H1 (cell line): ENCODE measurements around the gene METTL1. TPM values are rescaled to one million over a fixed set of nuclear protein-coding genes. Genes with fewer than 3 reads are reported as not detected.
A peak's percentile ranks its signal among the peaks of the same experiment; 100 is the strongest.

Experiments
- CTCF ChIA-PET: fragments of 300-600 bp; sonication (Branson Sonifier 250); formaldehyde crosslinking; loops from one replicate; lab custom pipeline; 2021; ENCODE audit not compliant: partially characterized antibody; lab: Charles Lee
- POLR2A ChIA-PET: fragments of 300-600 bp; sonication (Branson Sonifier 250); formaldehyde crosslinking; loops from one replicate; lab custom pipeline; 2021; ENCODE audit warnings: inconsistent platforms; ENCODE audit not compliant: partially characterized antibody; lab: Charles Lee
- DNase-seq, 2 experiments: peaks; one replicate each; pipeline versions ENCODE4 v3.0.0 to v3.0.0-alpha.2; 2010 to 2022; ENCODE audit warnings: low spot score in 2 of 2, low read depth in 1 of 2, mixed read lengths in 1 of 2
- FAIRE-seq: peaks from 2 replicates; lab custom pipeline; 2011; peaks lifted over from hg19 to GRCh38; lab: Jason Lieb, UNC
- H2AFZ ChIP-seq: 2 replicates; pipeline ENCODE4 v1.8.1; 2012; ENCODE audit warnings: low read length, inconsistent platforms
- H2AK5ac ChIP-seq: 2 replicates; pipeline ENCODE4 v1.6.1; 2013; ENCODE audit warnings: low read depth, low read length
- H2BK120ac ChIP-seq: replicated peaks from 2 replicates; pipeline ENCODE3; 2013; ENCODE audit warnings: low read depth, low read length, inconsistent platforms
- H2BK12ac ChIP-seq: 2 replicates; pipeline ENCODE4 v1.6.1; 2013; ENCODE audit warnings: low read depth, low read length
- H2BK15ac ChIP-seq: 2 replicates; pipeline ENCODE4 v1.6.1; 2013; ENCODE audit warnings: low read length
- H2BK20ac ChIP-seq: 2 replicates; pipeline ENCODE4 v1.6.1; 2013; ENCODE audit warnings: low read length
- H2BK5ac ChIP-seq: 2 replicates; pipeline ENCODE4 v1.6.1; 2013; ENCODE audit warnings: low read depth, low read length
- H3K14ac ChIP-seq: 2 replicates; pipeline ENCODE4 v1.6.1; 2013; ENCODE audit warnings: inconsistent platforms; ENCODE audit not compliant: insufficient read length
- H3K18ac ChIP-seq: 2 replicates; pipeline ENCODE4 v1.6.1; 2013; ENCODE audit warnings: low read length; ENCODE audit errors: extremely low read depth
- H3K23ac ChIP-seq: 2 replicates; pipeline ENCODE4 v1.6.1; 2013; ENCODE audit warnings: inconsistent platforms; ENCODE audit not compliant: insufficient read length
- H3K23me2 ChIP-seq: 2 replicates; pipeline ENCODE4 v1.6.1; 2013; ENCODE audit warnings: low read depth, low read length
- H3K27ac ChIP-seq: 2 replicates; pipeline ENCODE4 v1.6.1; 2011; ENCODE audit warnings: low read depth, low read length, inconsistent platforms
- H3K27me3 ChIP-seq, 4 experiments: replicated peaks in 1 of 4; 1 replicate in 1 of 4; 2 replicates in 3 of 4; pipeline versions ENCODE4 v1.6.1 to v1.8.1; 2011 to 2013; ENCODE audit warnings: low read length in 3 of 4, mild to moderate bottlenecking in 3 of 4, inconsistent platforms in 2 of 4, mixed read lengths in 2 of 4, moderate library complexity in 1 of 4; ENCODE audit not compliant: control insufficient read depth in 3 of 4, insufficient read depth in 3 of 4; ENCODE audit errors: extremely low read depth in 1 of 4
- H3K36me3 ChIP-seq, 4 experiments: 2 replicates each; pipeline versions ENCODE4 v1.6.1 to v1.8.1; 2011 to 2013; ENCODE audit warnings: mild to moderate bottlenecking in 4 of 4, low read length in 3 of 4, moderate library complexity in 2 of 4, control low read depth in 1 of 4, inconsistent platforms in 1 of 4; ENCODE audit not compliant: insufficient read depth in 4 of 4, control insufficient read depth in 2 of 4
- H3K4ac ChIP-seq: replicated peaks from 2 replicates; pipeline ENCODE3; 2013; ENCODE audit warnings: low read length, low read depth, mixed read lengths, inconsistent platforms; ENCODE audit not compliant: insufficient read length
- H3K4me1 ChIP-seq, 4 experiments: replicated peaks in 1 of 4; 1 replicate in 1 of 4; 2 replicates in 3 of 4; pipeline versions ENCODE4 v1.6.1 to v1.8.1; 2011 to 2013; ENCODE audit warnings: low read length in 3 of 4, inconsistent platforms in 2 of 4, mixed read lengths in 1 of 4; ENCODE audit not compliant: insufficient read depth in 4 of 4, control insufficient read depth in 3 of 4
- H3K4me2 ChIP-seq, 2 experiments: 2 replicates each; pipeline versions ENCODE4 v1.6.1 to v1.8.1; 2011 to 2013; ENCODE audit warnings: low read depth in 2 of 2, low read length in 2 of 2, control low read depth in 1 of 2, inconsistent platforms in 1 of 2, mild to moderate bottlenecking in 1 of 2; ENCODE audit not compliant: insufficient read depth in 1 of 2
- H3K4me3 ChIP-seq, 4 experiments: fragments of 200-600, 300-600 bp in 1 of 4; sonication (generic), shearing (Covaris generic), sonication (Bioruptor Twin) in 1 of 4; 2 replicates each; pipeline versions ENCODE4 v1.5.1 to v1.8.1; 2011 to 2016; ENCODE audit warnings: low read length in 4 of 4, low read depth in 3 of 4, control low read depth in 2 of 4, inconsistent platforms in 2 of 4, mild to moderate bottlenecking in 2 of 4, mixed read lengths in 1 of 4, moderate library complexity in 1 of 4; ENCODE audit not compliant: insufficient read depth in 2 of 4; ENCODE audit errors: extremely low read depth in 1 of 4
- H3K56ac ChIP-seq: replicated peaks from 2 replicates; pipeline ENCODE3; 2013; ENCODE audit warnings: low read depth, mild to moderate bottlenecking, mixed read lengths, low read length, inconsistent platforms; ENCODE audit not compliant: insufficient read length
- H3K79me1 ChIP-seq: 2 replicates; pipeline ENCODE4 v1.6.1; 2013; ENCODE audit warnings: low read depth, low read length, control low read depth
- H3K79me2 ChIP-seq, 2 experiments: 2 replicates each; pipeline versions ENCODE4 v1.6.1 to v1.8.1; 2012 to 2013; ENCODE audit warnings: low read length in 2 of 2, mild to moderate bottlenecking in 2 of 2, inconsistent platforms in 1 of 2; ENCODE audit not compliant: insufficient read depth in 2 of 2, control insufficient read depth in 1 of 2
- H3K9ac ChIP-seq, 4 experiments: replicated peaks in 1 of 4; 1 replicate in 1 of 4; 2 replicates in 3 of 4; pipeline versions ENCODE4 v1.6.1 to v1.8.1; 2011 to 2013; ENCODE audit warnings: low read depth in 3 of 4, low read length in 3 of 4, control low read depth in 2 of 4, mild to moderate bottlenecking in 2 of 4, moderate library complexity in 2 of 4, inconsistent platforms in 1 of 4; ENCODE audit errors: extremely low read depth in 1 of 4
- H3K9me3 ChIP-seq, 2 experiments: 2 replicates each; pipeline versions ENCODE4 v1.6.1 to v1.8.1; 2012 to 2013; ENCODE audit warnings: mild to moderate bottlenecking in 2 of 2, moderate library complexity in 2 of 2, control low read depth in 1 of 2, inconsistent platforms in 1 of 2, low read depth in 1 of 2, low read length in 1 of 2, mixed read lengths in 1 of 2; ENCODE audit not compliant: insufficient read depth in 2 of 2
- H4K20me1 ChIP-seq, 2 experiments: replicated peaks in 1 of 2; 2 replicates each; pipeline versions ENCODE3 to v1.8.1; 2011 to 2013; ENCODE audit warnings: inconsistent platforms in 2 of 2, low read length in 2 of 2, mild to moderate bottlenecking in 1 of 2; ENCODE audit not compliant: insufficient read depth in 2 of 2, control insufficient read depth in 1 of 2
- H4K5ac ChIP-seq: 2 replicates; pipeline ENCODE4 v1.6.1; 2013; ENCODE audit warnings: low read length, low read depth, mixed read lengths, inconsistent platforms; ENCODE audit not compliant: insufficient read length
- H4K8ac ChIP-seq: 2 replicates; pipeline ENCODE4 v1.8.0; 2013; ENCODE audit warnings: mild to moderate bottlenecking, moderate library complexity, low read length, inconsistent platforms; ENCODE audit not compliant: insufficient read depth; ENCODE audit errors: extremely low read depth
- H4K91ac ChIP-seq: replicated peaks from 2 replicates; pipeline ENCODE3; 2013; ENCODE audit warnings: low read length, mixed read lengths, inconsistent platforms; ENCODE audit not compliant: insufficient read length
- BCL11A ChIP-seq, 2 experiments: IDR thresholded peaks; one replicate each; pipeline ENCODE4 v1.6.1; 2011; ENCODE audit warnings: low read depth in 2 of 2, low read length in 2 of 2, mild to moderate bottlenecking in 2 of 2
- TEAD4 ChIP-seq: IDR thresholded peaks from 2 replicates; pipeline ENCODE4 v1.6.1; 2012; ENCODE audit warnings: low read depth, low read length, inconsistent platforms, mixed read lengths
- WGBS, 2 experiments: shearing (Covaris generic) in 1 of 2; methylation state at CpG; one replicate each; pipeline versions ENCODE4 v1.1.6 to v1.1.7; 2013 to 2015; ENCODE audit warnings: low lambda C conversion rate in 2 of 2, mixed read lengths in 2 of 2, inconsistent platforms in 1 of 2, low coverage in 1 of 2, missing lambda C conversion rate in 1 of 2; ENCODE audit not compliant: insufficient replicate concordance in 2 of 2, insufficient coverage in 1 of 2, insufficient read length in 1 of 2; ENCODE audit errors: extremely low coverage in 1 of 2, missing lambda C conversion rate in 1 of 2; 5-methylcytosine and 5-hydroxymethylcytosine counted together
- polyA plus RNA-seq, 7 experiments: library from polyadenylated mRNA; depleted of rRNA in 3 of 7; stranded (reverse) in 5 of 7; unstranded in 2 of 7; fragments of >200 nt in 5 of 7; fragments of 200-250 nt in 2 of 7; gene quantifications; 1 replicate in 5 of 7; 2 replicates in 1 of 7; 4 replicates in 1 of 7; pipeline versions ENCODE4 v1.2.1 to v1.2.3, GENCODE V29; 2011 to 2013; ENCODE audit warnings: missing spikeins in 2 of 7, mixed read lengths in 2 of 7
- total RNA-seq: library from RNA; stranded (reverse); fragmentation: NEBNext Ultra II Directional; extraction: Animal tissue kit (Norgen Biotek cat#: 25700); gene quantifications from 2 replicates; pipeline ENCODE4 v1.2.1, GENCODE V29; 2021

METTL1 gene
- total and polyA plus RNA-seq, 2 of the 8 experiments (the other 6 are each of a cell fraction or from before 2014, with no cell fraction given): 40.5 to 46.0 TPM

DNA sequence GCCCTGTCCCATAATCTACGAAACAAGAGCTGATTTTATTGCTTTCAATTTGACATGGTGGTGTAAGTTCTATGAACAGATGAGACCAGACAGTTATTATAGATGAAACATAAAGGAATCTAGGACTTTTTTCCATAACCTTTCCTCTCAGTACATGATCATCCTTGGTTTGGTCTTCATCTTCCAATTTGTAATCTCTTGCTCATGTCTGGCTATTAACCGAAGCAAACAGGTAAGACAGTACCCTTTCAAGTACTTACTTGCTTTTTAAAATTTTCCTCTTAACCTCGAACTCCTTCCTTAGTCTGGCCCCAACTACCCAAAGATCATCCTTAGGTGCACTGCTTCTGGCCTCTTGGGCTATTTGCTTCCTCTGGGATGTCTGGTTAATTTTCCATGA is 25.9 kb downstream of the METTL1 start:
- Histone ChIP-seq H4K20me1 (peaks cover 0 to 2% of the 10 kb centered on the region in 2 experiments), H3K79me1 (peaks cover 14% of the 10 kb centered on the region), H4K5ac (no peak overlapping the region), H2AFZ (no peak overlapping the region), H3K56ac (no peak overlapping the region), H3K9me3 (no peaks in the 10 kb centered on the region), H3K79me2 (peaks cover 6 to 10% of the 10 kb centered on the region in 2 experiments), H3K4me1 (peaks cover 0 to 6% (median 4%) of the 10 kb centered on the region in 4 experiments; a peak in 4 of 7 replicates), H3K4me2 (peak overlapping the region; percentile 91 to 97; a peak in 3 of 4 replicates), H2BK12ac (no peak overlapping the region), H3K23me2 (peaks cover 6% of the 10 kb centered on the region), H3K4me3 (peak overlapping the region in 3 of 4 experiments; percentile 74 to 85 (median 75); a peak in 5 of 8 replicates), H2BK15ac (no peak overlapping the region), H3K9ac (no peak overlapping the region), H2AK5ac (no peak overlapping the region)
- no peak for DNase-seq
- 91% methylated on average over 3 of the region's 3 CpGs; no CpG with 5 or more reads in 1 of the 2 experiments for WGBS, 2 experiments
- ChIA-PET CTCF (interaction anchor here (1.0 to 1.9 kb wide), 3 partner anchors 9 to 37 kb away, joined by 4 to 7 read pairs (median 5); partner anchors contain the start of gene TSFM), POLR2A (interaction anchor here (0.7 to 4.4 kb wide), 10 partner anchors 10 to 134 kb away, joined by 3 to 35 read pairs (median 8); partner anchors contain the start of genes ARHGEF25, CYP27B1 and MARCHF9)
- TF ChIP-seq TEAD4 (no peak), BCL11A (IDR thresholded peaks at IDR 0.05; ENCODE audit: low read depth in 2 of 2, low read length in 2 of 2) (no peak)
- TF ChIP-seq, all 59 proteins: peak for 0
- Histone ChIP-seq H3K14ac (no peak overlapping the region), H3K4ac (no peak overlapping the region), H3K27me3 (peaks cover 0 to 10% (median 6%) of the 10 kb centered on the region in 4 experiments; a peak in 5 of 7 replicates), H2BK20ac (no peak overlapping the region), H3K23ac (no peak overlapping the region), H3K18ac (no peak overlapping the region), H4K8ac (no peak overlapping the region), H4K91ac (no peak overlapping the region), H3K36me3 (peaks cover 21 to 49% (median 36%) of the 10 kb centered on the region in 4 experiments), H2BK5ac (no peak overlapping the region), H3K27ac (no peak overlapping the region), H2BK120ac (no peak overlapping the region)
- FAIRE-seq: no peak
